ENCODE measurements around the gene S1PR3.

The S1PR3 gene

GRCh38 chr9:88996921-88997235, 5.6 kb downstream of the S1PR3 start:
- no peaks in the 10 kb centered on the region for H4K20me1 ChIP-seq (ENCODE audit: insufficient read depth, low read length)
- peaks cover 81% of the 10 kb centered on the region for H3K4me1 ChIP-seq (ENCODE audit: insufficient read depth, low read length, severe bottlenecking)
- no peaks in the 10 kb centered on the region for H3K9me3 ChIP-seq (ENCODE audit: low read length)
- H3K9me2 ChIP-seq (ENCODE audit: low read depth, low read length) = no peaks in the 10 kb centered on the region
- H3K4me3 ChIP-seq (ENCODE audit: low read depth, low read length, poor library complexity, severe bottlenecking) = no peak overlapping the region
- TF ChIP-seq, protein P1, sequence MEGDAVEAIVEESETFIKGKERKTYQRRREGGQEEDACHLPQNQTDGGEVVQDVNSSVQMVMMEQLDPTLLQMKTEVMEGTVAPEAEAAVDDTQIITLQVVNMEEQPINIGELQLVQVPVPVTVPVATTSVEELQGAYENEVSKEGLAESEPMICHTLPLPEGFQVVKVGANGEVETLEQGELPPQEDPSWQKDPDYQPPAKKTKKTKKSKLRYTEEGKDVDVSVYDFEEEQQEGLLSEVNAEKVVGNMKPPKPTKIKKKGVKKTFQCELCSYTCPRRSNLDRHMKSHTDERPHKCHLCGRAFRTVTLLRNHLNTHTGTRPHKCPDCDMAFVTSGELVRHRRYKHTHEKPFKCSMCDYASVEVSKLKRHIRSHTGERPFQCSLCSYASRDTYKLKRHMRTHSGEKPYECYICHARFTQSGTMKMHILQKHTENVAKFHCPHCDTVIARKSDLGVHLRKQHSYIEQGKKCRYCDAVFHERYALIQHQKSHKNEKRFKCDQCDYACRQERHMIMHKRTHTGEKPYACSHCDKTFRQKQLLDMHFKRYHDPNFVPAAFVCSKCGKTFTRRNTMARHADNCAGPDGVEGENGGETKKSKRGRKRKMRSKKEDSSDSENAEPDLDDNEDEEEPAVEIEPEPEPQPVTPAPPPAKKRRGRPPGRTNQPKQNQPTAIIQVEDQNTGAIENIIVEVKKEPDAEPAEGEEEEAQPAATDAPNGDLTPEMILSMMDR (IDR thresholded peaks at IDR 0.05; ENCODE audit: low read length) = no peak
- TF ChIP-seq EZH2 (IDR thresholded peaks at IDR 0.05; ENCODE audit: borderline replicate concordance, low read length) = no peak
- 0 out of 2 replicates have a peak, but pooled peaks cover 3% of the 10 kb centered on the region for H3F3A ChIP-seq (ENCODE audit: insufficient read depth, low read length)
- H3K79me2 ChIP-seq (ENCODE audit: insufficient read depth, low read length) = no peaks in the 10 kb centered on the region
- no peak overlapping the region for H2AFZ ChIP-seq (ENCODE audit: low read length)
- no peaks in the 10 kb centered on the region for H3K27me3 ChIP-seq (ENCODE audit: insufficient read depth, low read length)
- no peaks in the 10 kb centered on the region for H3K36me3 ChIP-seq (ENCODE audit: insufficient read depth, low read length)
- H3K9ac ChIP-seq (ENCODE audit: low read length) = peak overlapping the region; percentile 5; the same call in 1 of the 2 replicates
- no peak overlapping the region for H3K4me2 ChIP-seq (ENCODE audit: low read length)
- peak overlapping the region; percentile 85 for H3K27ac ChIP-seq (ENCODE audit: low read depth, low read length, poor library complexity, severe bottlenecking)

GRCh38 chr9:88997646-88998045, 6.4 kb downstream of the S1PR3 start:
- Histone ChIP-seq H3K36me3 (ENCODE audit: insufficient read depth, low read length) (no peaks in the 10 kb centered on the region), H3K9ac (ENCODE audit: low read length) (peak overlapping the region; percentile 14; the same call in 1 of the 2 replicates), H3K27me3 (ENCODE audit: insufficient read depth, low read length) (no peaks in the 10 kb centered on the region), H3K27ac (ENCODE audit: low read depth, low read length, poor library complexity, severe bottlenecking) (peak overlapping the region; percentile 85), H3K79me2 (ENCODE audit: insufficient read depth, low read length) (no peaks in the 10 kb centered on the region), H3K9me3 (ENCODE audit: low read length) (no peaks in the 10 kb centered on the region), H3K4me2 (ENCODE audit: low read length) (no peak overlapping the region), H3K4me3 (ENCODE audit: low read depth, low read length, poor library complexity, severe bottlenecking) (no peak overlapping the region), H3F3A (ENCODE audit: insufficient read depth, low read length) (0 out of 2 replicates have a peak, but pooled peaks cover 3% of the 10 kb centered on the region), H4K20me1 (ENCODE audit: insufficient read depth, low read length) (no peaks in the 10 kb centered on the region), H3K9me2 (ENCODE audit: low read depth, low read length) (no peaks in the 10 kb centered on the region), H3K4me1 (ENCODE audit: insufficient read depth, low read length, severe bottlenecking) (peaks cover 81% of the 10 kb centered on the region), H2AFZ (ENCODE audit: low read length) (no peak overlapping the region)
- TF ChIP-seq EZH2 (IDR thresholded peaks at IDR 0.05; ENCODE audit: borderline replicate concordance, low read length) = no peak
- TF ChIP-seq, protein P1 (IDR thresholded peaks at IDR 0.05; ENCODE audit: low read length) = no peak

DNA sequence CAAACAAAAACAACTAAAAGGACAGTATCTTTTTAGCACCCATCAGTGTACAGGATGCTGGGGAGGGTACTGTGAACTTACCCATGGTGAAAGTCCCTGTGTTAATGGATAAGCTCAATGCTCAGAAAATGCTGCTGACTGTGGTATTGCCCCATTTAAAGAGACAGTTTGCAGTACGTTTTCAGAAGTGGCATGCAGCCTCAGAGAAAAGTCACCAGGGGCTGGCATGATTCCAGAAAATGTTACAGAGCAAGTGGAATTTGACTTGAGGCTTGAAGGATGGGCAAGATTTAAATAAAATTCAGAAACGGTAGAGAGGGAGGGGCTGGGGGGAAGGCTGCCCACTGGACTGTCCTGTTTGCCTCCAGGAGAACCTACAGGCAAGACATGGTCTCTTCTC, 7.2 kb downstream of the S1PR3 start:
- no peaks in the 10 kb centered on the region; the same call in 1 of the 2 replicates for H3K27me3 ChIP-seq (ENCODE audit: insufficient read depth, low read length)
- TF ChIP-seq, protein P1 (IDR thresholded peaks at IDR 0.05; ENCODE audit: low read length) = no peak
- no peak for TF ChIP-seq EZH2 (IDR thresholded peaks at IDR 0.05; ENCODE audit: borderline replicate concordance, low read length)
- H3K4me3 ChIP-seq (ENCODE audit: low read depth, low read length, poor library complexity, severe bottlenecking) = no peak overlapping the region
- no peaks in the 10 kb centered on the region for H3K9me3 ChIP-seq (ENCODE audit: low read length)
- H3F3A ChIP-seq (ENCODE audit: insufficient read depth, low read length) = 0 out of 2 replicates have a peak, but pooled peaks cover 3% of the 10 kb centered on the region
- peak overlapping the region; percentile 36; the same call in 1 of the 2 replicates for H3K9ac ChIP-seq (ENCODE audit: low read length)
- peaks cover 72% of the 10 kb centered on the region for H3K4me1 ChIP-seq (ENCODE audit: insufficient read depth, low read length, severe bottlenecking)
- H3K79me2 ChIP-seq (ENCODE audit: insufficient read depth, low read length) = no peaks in the 10 kb centered on the region
- no peaks in the 10 kb centered on the region; the same call in 1 of the 2 replicates for H3K36me3 ChIP-seq (ENCODE audit: insufficient read depth, low read length)
- peak overlapping the region; percentile 85 for H3K27ac ChIP-seq (ENCODE audit: low read depth, low read length, poor library complexity, severe bottlenecking)
- H4K20me1 ChIP-seq (ENCODE audit: insufficient read depth, low read length) = no peaks in the 10 kb centered on the region
- no peak overlapping the region for H2AFZ ChIP-seq (ENCODE audit: low read length)
- H3K9me2 ChIP-seq (ENCODE audit: low read depth, low read length) = no peaks in the 10 kb centered on the region
- peak overlapping the region; percentile 25 for H3K4me2 ChIP-seq (ENCODE audit: low read length)

All from OCI-LY1 (cell line).